ENCODE data around the gene ARV1.

Gene ARV1

GRCh38 chr1:230943048-230943593 is 35.8 kb upstream of the ARV1 start:
- Histone ChIP-seq H3K27ac (ENCODE audit: low read length) (no peak overlapping the region), H3K27me3 (ENCODE audit: low read depth, low read length) (no peaks in the 10 kb centered on the region), H3K9me3 (ENCODE audit: insufficient read depth, low read length) (no peaks in the 10 kb centered on the region), H4K20me1 (ENCODE audit: insufficient read depth, low read length) (no peaks in the 10 kb centered on the region), H3K4me2 (ENCODE audit: low read length) (no peak overlapping the region), H3K79me2 (ENCODE audit: low read length) (0 out of 2 replicates have a peak, but pooled peaks cover 2% of the 10 kb centered on the region), H3K36me3 (replicated peaks; ENCODE audit: low read depth, low read length) (peaks cover 21% of the 10 kb centered on the region), H3K4me3 (ENCODE audit: low read length) (no peak overlapping the region), H3K4me1 (ENCODE audit: low read length) (no peaks in the 10 kb centered on the region), H3K9ac (ENCODE audit: low read length) (no peak overlapping the region), H2AFZ (ENCODE audit: low read depth, low read length) (no peak overlapping the region)
- TF ChIP-seq CTCF (IDR thresholded peaks at IDR 0.05; ENCODE audit: low read depth, low read length) (no peak), EZH2phosphoT487 (IDR thresholded peaks at IDR 0.05; ENCODE audit: low read depth) (no peak)

- no peaks in the 10 kb centered on the region for H3K4me1 ChIP-seq (ENCODE audit: low read length)
- TF ChIP-seq CTCF (IDR thresholded peaks at IDR 0.05; ENCODE audit: low read depth, low read length) (no peak), EZH2phosphoT487 (IDR thresholded peaks at IDR 0.05; ENCODE audit: low read depth) (no peak)
- H3K4me2 ChIP-seq (ENCODE audit: low read length): no peak overlapping the region
- H4K20me1 ChIP-seq (ENCODE audit: insufficient read depth, low read length): no peaks in the 10 kb centered on the region
- no peak overlapping the region for H3K9ac ChIP-seq (ENCODE audit: low read length)
- H3K79me2 ChIP-seq (ENCODE audit: low read length): 0 out of 2 replicates have a peak, but pooled peaks cover 2% of the 10 kb centered on the region
- H3K9me3 ChIP-seq (ENCODE audit: insufficient read depth, low read length): no peaks in the 10 kb centered on the region
- no peak overlapping the region for H3K4me3 ChIP-seq (ENCODE audit: low read length)
- no peaks in the 10 kb centered on the region for H3K27me3 ChIP-seq (ENCODE audit: low read depth, low read length)
- no peak overlapping the region for H2AFZ ChIP-seq (ENCODE audit: low read depth, low read length)
- H3K27ac ChIP-seq (ENCODE audit: low read length): no peak overlapping the region
- peaks cover 21% of the 10 kb centered on the region for H3K36me3 ChIP-seq (replicated peaks; ENCODE audit: low read depth, low read length)
Observed at GRCh38 chr1:230948301-230948700, 30.6 kb upstream of the ARV1 start.

- H3K4me1 ChIP-seq (ENCODE audit: low read length): no peaks in the 10 kb centered on the region
- no peaks in the 10 kb centered on the region for H4K20me1 ChIP-seq (ENCODE audit: insufficient read depth, low read length)
- no peak overlapping the region for H2AFZ ChIP-seq (ENCODE audit: low read depth, low read length)
- H3K4me2 ChIP-seq (ENCODE audit: low read length): no peak overlapping the region
- TF ChIP-seq CTCF (IDR thresholded peaks at IDR 0.05; ENCODE audit: low read depth, low read length): no peak
- TF ChIP-seq EZH2phosphoT487 (IDR thresholded peaks at IDR 0.05; ENCODE audit: low read depth): no peak
- H3K27ac ChIP-seq (ENCODE audit: low read length): no peak overlapping the region
- no peak overlapping the region for H3K4me3 ChIP-seq (ENCODE audit: low read length)
- 0 out of 2 replicates have a peak, but pooled peaks cover 2% of the 10 kb centered on the region for H3K79me2 ChIP-seq (ENCODE audit: low read length)
- H3K9ac ChIP-seq (ENCODE audit: low read length): no peak overlapping the region
- H3K27me3 ChIP-seq (ENCODE audit: low read depth, low read length): no peaks in the 10 kb centered on the region
- H3K36me3 ChIP-seq (replicated peaks; ENCODE audit: low read depth, low read length): peaks cover 18% of the 10 kb centered on the region
- no peaks in the 10 kb centered on the region for H3K9me3 ChIP-seq (ENCODE audit: insufficient read depth, low read length)
Observed at GRCh38 chr1:230948903-230949302, 30.0 kb upstream of the ARV1 start.

- H3K4me3 ChIP-seq (ENCODE audit: low read length): no peak overlapping the region
- H4K20me1 ChIP-seq (ENCODE audit: insufficient read depth, low read length): no peaks in the 10 kb centered on the region
- 0 out of 2 replicates have a peak, but pooled peaks cover 2% of the 10 kb centered on the region for H3K79me2 ChIP-seq (ENCODE audit: low read length)
- no peak overlapping the region for H3K4me2 ChIP-seq (ENCODE audit: low read length)
- no peaks in the 10 kb centered on the region for H3K9me3 ChIP-seq (ENCODE audit: insufficient read depth, low read length)
- no peak for TF ChIP-seq CTCF (IDR thresholded peaks at IDR 0.05; ENCODE audit: low read depth, low read length)
- no peak for TF ChIP-seq EZH2phosphoT487 (IDR thresholded peaks at IDR 0.05; ENCODE audit: low read depth)
- no peaks in the 10 kb centered on the region for H3K4me1 ChIP-seq (ENCODE audit: low read length)
- H3K27ac ChIP-seq (ENCODE audit: low read length): no peak overlapping the region
- H3K36me3 ChIP-seq (replicated peaks; ENCODE audit: low read depth, low read length): peaks cover 9% of the 10 kb centered on the region
- H3K9ac ChIP-seq (ENCODE audit: low read length): no peak overlapping the region
- H2AFZ ChIP-seq (ENCODE audit: low read depth, low read length): no peak overlapping the region
- no peaks in the 10 kb centered on the region for H3K27me3 ChIP-seq (ENCODE audit: low read depth, low read length)
Observed at GRCh38 chr1:230950404-230950803, 28.5 kb upstream of the ARV1 start.

All from OCI-LY3 (cell line).